GM21526 (cell line): ENCODE data around the gene ATXN1.
"Not testable (repeated sequence)": the region's sequence is repeated elsewhere in the genome, so short reads cannot be mapped to it uniquely, and the experiment has no call there.

ENCODE experiments used
- ATAC-seq: cut with Tn5 transposase; IDR thresholded peaks from one replicate; pipeline ENCODE4 v1.9.1; 2021; ENCODE audit warnings: moderate library complexity; ENCODE audit not compliant: unreplicated experiment, low FRiP score

ATXN1 gene

GRCh38 chr6:16725145-16725864, 36.0 kb downstream of the ATXN1 start:
- ATAC-seq, result no peak

GRCh38 chr6:16723826-16724225, 37.4 kb downstream of the ATXN1 start:
- no peak for ATAC-seq

- no peak for ATAC-seq
Measured at GRCh38 chr6:16723402-16723801, 37.9 kb downstream of the ATXN1 start.

- ATAC-seq, result no peak
Measured at GRCh38 chr6:16722630-16723029, 38.6 kb downstream of the ATXN1 start.

- no peak for ATAC-seq
Measured at GRCh38 chr6:16721977-16722376, 39.3 kb downstream of the ATXN1 start.

- no peak for ATAC-seq
Measured at GRCh38 chr6:16720861-16721260, 40.4 kb downstream of the ATXN1 start.

GRCh38 chr6:16719488-16719887, 41.8 kb downstream of the ATXN1 start:
- no peak for ATAC-seq

GRCh38 chr6:16718356-16718755, 42.9 kb downstream of the ATXN1 start:
- no peak for ATAC-seq

- ATAC-seq, result no peak
Measured at GRCh38 chr6:16717275-16717942, 43.9 kb downstream of the ATXN1 start.

- ATAC-seq, result no peak
Measured at GRCh38 chr6:16716321-16716858, 44.9 kb downstream of the ATXN1 start.

- no peak for ATAC-seq
Measured at GRCh38 chr6:16713597-16713996, 47.7 kb downstream of the ATXN1 start.

- ATAC-seq, result no peak
Measured at GRCh38 chr6:16712931-16713484, 48.3 kb downstream of the ATXN1 start.

GRCh38 chr6:16712255-16712930, 48.9 kb downstream of the ATXN1 start:
- no peak for ATAC-seq

- no peak for ATAC-seq
Measured at GRCh38 chr6:16711546-16712254, 49.6 kb downstream of the ATXN1 start.

- ATAC-seq, result no peak
Measured at GRCh38 chr6:16706911-16707783, 54.1 kb downstream of the ATXN1 start.

GRCh38 chr6:16706491-16706890, 54.8 kb downstream of the ATXN1 start:
- not testable (repeated sequence) for ATAC-seq

GRCh38 chr6:16706029-16706428, 55.2 kb downstream of the ATXN1 start:
- ATAC-seq, result no peak

- no peak for ATAC-seq
Measured at GRCh38 chr6:16705081-16705993, 55.9 kb downstream of the ATXN1 start.
